AG09309 (cell line): ENCODE results near the gene MAU2.

Experiments used
- DNase-seq: peaks from one replicate; pipeline ENCODE4 v3.0.0-alpha.2; 2010; ENCODE audit warnings: low read depth
- H3K4me3 ChIP-seq: 2 replicates; pipeline ENCODE4 v1.5.1; 2011; ENCODE audit warnings: mild to moderate bottlenecking, low read depth, low read length, moderate library complexity; ENCODE audit not compliant: control insufficient read depth
- CTCF ChIP-seq: IDR thresholded peaks from 2 replicates; pipeline ENCODE4 v1.5.1; 2011; ENCODE audit warnings: mild to moderate bottlenecking, low read depth, low read length, inconsistent platforms; ENCODE audit not compliant: insufficient read depth, control insufficient read depth; ENCODE audit errors: missing control alignments

The MAU2 gene

GRCh38 chr19:19381007-19381926 is 60.6 kb downstream of the MAU2 start:
- no peak overlapping the region for H3K4me3 ChIP-seq
- TF ChIP-seq CTCF: no peak
- no peak for DNase-seq

- no peak overlapping the region for H3K4me3 ChIP-seq
- DNase-seq: no peak
- TF ChIP-seq CTCF: no peak
Measured at GRCh38 chr19:19382118-19382517, 61.5 kb downstream of the MAU2 start.

GRCh38 chr19:19384486-19384885 is 63.9 kb downstream of the MAU2 start:
- H3K4me3 ChIP-seq: peak overlapping the region; percentile 38
- TF ChIP-seq CTCF: no peak

GRCh38 chr19:19385131-19385895 is 64.7 kb downstream of the MAU2 start:
- H3K4me3 ChIP-seq: peak overlapping the region; percentile 79
- peak; percentile 98 for DNase-seq

More at GRCh38 chr19:19384486-19384885, 63.9 kb downstream of the MAU2 start:
- no peak for DNase-seq

GRCh38 chr19:19385896-19386869 is 65.6 kb downstream of the MAU2 start:
- DNase-seq: no peak
- peak overlapping the region; percentile 79 for H3K4me3 ChIP-seq
- no peak for TF ChIP-seq CTCF

More at GRCh38 chr19:19385131-19385895, 64.7 kb downstream of the MAU2 start:
- no peak for TF ChIP-seq CTCF

- peak overlapping the region; percentile 79 for H3K4me3 ChIP-seq
- TF ChIP-seq CTCF: no peak
- no peak for DNase-seq
Measured at GRCh38 chr19:19387108-19387507, 66.5 kb downstream of the MAU2 start.
